GM18861 (cell line): Measurements from ENCODE around the gene PLEKHB1.

ENCODE experiments used
- ATAC-seq: cut with Tn5 transposase; IDR thresholded peaks from one replicate; pipeline ENCODE4 v1.9.1; 2021; ENCODE audit not compliant: unreplicated experiment

PLEKHB1 gene, protein sequence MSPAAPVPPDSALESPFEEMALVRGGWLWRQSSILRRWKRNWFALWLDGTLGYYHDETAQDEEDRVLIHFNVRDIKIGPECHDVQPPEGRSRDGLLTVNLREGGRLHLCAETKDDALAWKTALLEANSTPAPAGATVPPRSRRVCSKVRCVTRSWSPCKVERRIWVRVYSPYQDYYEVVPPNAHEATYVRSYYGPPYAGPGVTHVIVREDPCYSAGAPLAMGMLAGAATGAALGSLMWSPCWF

DNA sequence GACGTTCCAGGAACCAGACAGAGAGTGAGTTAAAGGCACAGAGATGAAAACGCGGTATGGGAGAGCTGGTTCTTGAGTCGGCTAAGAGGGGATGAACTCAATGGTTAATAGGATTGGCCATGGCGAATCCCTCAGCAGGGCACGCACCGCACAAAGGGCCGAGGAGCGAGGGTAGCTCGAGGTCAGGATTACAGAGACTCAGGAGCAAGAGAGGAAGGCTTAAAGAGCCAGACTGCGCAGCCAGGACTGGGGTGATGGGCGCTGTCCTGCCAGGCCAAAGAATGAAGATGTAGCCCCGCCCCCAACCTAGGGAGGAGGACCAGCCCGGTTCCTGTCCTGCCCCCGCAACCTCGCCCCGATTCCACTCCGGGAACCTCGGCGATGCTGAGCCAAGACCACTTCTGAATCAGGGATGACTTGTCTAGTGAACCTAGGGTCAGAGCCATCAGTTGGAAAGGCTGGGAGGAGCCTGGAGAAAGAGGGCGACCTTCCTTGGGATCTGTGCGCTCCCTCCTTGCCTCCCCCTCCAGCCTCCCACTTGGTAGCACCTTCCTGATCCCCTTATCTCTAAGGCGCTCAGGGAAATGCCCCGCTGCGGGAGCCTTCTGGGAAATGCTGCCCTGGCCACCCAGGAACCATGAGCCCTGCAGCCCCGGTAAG lies at the start of gene PLEKHB1:
Gene PLEKHB1, plus strand, starts transcription at position 610 of the 660 bp plus-strand sequence. Its CDS starts 28 bp downstream, at position 638.
- no peak for ATAC-seq

DNA sequence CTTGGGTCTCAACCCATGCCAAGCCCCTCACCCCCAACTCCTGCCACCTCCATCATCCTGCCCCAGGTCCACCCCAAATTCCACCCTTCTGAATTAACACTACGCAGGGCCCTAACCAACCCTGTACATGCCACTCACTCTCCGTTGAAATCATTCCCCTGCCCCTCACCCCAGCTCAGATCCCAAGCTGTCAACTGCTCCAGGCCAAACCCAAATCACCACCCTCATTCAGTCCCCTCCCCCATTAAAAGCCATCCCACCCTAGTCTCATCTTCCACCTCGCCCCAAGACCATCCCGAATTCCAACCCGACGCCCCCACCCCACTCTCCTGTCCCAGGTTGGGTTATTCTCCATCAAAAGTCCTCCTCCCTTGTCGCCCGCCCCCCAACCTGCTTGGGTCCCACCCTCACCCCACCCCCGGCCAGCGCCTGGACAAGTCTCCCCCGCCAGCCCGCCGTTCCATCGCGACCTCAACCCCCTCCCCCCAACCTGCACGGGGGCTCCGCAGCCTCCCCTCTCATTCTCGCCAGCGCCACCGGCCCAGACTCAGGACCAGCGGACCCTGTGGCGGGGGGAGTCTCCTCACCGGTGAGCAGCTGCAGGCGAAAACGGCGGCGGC lies 48.9 kb upstream of the PLEKHB1 start:
- ATAC-seq = no peak

DNA sequence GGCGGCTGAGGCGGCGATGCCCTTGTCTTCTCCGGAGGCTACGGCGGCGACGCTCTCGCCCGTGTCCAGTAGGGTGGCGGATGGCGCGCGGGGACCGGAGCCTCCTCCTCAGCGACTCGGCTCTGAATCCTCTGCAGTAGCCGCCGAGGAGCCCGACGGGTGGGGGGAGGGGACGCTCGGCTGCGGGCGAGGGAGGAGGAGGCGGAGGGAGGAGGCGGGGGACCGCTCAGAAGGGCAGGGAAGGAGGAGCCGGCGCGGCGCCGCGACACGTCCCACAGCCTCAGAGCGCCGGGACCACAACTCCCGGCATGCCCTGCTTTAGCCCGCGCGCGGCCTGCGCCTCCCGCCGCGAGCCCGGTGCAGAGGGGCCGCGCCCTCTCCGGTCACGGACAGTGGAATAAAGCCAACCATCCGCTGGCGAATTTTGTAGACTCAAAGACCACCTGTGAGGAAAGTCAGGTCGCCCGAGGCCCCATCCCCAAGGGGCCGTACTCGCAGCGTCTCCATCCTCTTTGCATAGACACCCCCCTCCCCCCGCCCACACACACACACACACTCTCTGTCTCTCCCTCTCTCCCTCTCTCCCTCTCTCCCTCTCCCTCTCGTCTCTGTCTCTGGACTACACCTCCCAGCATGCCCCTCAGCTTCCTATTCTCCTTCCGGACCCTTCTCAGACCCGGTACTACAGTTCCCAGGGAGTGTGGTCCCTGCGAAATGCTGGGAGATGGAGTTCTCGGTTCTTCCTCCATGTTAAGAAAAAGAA lies 48.2 kb upstream of the PLEKHB1 start, which contains the start of gene FAM168A:
Gene FAM168A, minus strand, starts transcription at position 157 of the 763 bp plus-strand sequence. CDS start 129,638 bp downstream, outside the sequence.
- peak; percentile 84 for ATAC-seq

DNA sequence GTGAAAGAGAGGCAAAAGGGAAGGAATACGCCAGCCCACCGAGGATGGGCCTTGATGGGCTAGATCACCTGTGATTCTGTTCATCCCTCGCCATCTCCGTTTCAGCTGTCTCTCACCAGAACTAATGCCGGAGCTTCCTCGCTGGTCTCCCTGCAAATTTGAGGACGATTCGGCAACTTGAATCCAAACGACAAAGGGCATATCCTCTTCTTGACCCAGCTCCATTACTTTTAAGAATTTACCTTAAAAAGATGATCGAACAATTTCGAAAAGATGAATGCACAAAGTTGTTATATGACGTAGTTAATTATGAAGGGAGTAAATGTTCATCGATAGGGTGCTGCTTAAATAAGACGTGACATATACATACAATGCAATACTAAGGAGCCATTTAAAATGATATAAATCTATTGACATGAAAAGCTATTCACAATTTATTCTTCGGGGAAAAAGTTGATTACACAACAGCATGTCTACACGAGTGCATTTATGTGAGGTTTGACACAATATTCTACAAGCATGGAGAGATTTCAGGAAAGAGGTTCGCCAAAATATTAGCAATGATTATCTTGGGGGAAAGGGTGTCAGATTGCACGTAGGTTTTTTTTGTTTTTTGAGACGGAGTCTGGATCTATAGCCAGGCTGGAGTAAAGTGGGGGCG lies 47.5 kb upstream of the PLEKHB1 start:
- no peak for ATAC-seq

DNA sequence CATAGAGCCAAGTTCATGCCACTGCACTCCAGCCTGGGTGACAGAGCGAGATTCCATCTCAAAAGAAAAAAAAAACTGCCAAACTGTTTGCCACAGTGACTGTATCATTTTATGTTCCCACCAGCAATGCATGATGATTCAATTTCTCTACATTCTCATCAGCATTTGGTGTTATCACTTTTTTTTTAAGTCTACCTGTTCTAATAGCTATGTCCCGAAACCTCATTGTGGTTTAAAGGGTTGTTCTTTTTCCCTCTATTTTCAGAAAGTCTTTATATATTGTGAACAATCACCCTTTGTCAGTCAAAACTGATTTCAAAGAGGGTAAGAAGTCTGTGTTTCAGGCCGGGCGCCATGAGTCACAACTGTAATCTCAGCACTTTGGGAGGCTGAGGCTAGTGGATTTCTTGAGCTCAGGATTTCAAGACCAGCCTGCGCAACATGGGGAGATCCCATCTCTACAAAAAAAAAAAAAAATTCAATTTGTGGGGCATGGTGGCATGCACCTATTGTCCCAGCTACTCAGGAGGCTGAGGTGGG lies 33.7 kb upstream of the PLEKHB1 start:
- ATAC-seq = no peak

DNA sequence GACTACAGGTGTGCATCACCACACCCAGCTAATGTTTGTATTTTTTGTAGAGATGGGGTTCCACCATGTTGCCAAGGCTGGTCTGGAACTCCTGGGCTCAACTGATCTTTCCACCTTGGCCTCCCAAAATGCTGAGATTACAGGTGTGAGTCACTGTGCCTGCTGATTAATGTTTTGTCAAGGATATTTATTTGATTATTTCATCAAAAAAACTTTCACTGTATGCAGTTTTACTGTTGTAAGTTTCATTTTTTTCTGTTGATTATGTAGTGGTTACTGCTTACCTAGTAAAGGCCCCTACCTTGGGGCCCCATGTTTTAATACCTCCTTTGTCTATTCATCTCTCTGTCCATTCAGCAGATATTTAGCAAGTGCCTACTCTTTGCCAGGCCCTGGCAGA lies 31.8 kb upstream of the PLEKHB1 start:
- no peak for ATAC-seq

DNA sequence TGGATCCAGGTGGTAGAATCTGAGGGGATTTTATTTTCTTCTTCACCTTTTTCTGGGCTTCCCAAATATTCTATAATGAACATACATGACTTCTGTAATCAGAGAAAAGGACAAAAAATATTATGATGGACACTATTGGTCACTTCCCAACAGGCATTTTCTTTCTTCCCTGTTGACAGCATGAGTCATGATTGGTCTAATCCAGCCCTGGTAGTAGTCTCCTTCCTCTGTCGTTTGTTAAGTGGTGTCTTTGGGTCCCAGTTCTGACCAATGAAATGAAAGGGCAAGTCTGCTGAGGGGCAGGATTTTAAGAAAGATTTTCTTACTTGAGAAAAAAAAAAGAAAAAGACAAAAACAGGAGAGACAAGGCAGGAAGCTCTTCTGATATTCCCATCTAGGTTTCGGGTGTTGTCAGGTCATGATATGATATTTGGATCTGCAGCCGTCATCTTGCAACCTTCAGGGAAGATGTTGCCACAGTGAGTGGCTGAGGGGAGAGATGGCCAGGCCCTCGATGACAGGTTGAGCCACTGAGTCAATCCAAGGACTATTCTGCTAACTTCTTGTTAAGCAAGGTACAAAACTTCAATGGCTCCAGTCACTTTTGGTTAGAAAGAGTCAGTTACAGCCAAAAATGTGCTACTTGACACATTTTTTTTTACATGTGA lies 23.3 kb upstream of the PLEKHB1 start:
- no peak for ATAC-seq

DNA sequence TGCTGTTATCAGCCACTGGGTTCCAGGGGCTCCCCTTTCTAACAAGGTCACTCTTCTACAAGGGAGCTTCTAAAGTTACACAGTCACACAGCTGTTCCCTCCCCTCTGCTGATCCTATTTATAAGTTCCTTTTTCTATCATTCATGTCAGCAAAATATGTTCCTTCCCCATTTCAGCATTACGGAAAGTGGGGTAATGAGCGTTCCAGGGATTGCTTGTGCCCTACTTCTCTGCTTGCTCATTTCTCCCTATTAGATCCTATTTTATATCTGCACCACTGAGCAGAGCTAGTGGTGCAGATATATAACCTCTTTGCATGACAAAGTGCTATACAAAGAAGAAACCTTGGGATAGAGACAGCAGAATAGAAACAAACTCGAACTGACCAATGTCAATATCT lies 22.7 kb upstream of the PLEKHB1 start:
- no peak for ATAC-seq

DNA sequence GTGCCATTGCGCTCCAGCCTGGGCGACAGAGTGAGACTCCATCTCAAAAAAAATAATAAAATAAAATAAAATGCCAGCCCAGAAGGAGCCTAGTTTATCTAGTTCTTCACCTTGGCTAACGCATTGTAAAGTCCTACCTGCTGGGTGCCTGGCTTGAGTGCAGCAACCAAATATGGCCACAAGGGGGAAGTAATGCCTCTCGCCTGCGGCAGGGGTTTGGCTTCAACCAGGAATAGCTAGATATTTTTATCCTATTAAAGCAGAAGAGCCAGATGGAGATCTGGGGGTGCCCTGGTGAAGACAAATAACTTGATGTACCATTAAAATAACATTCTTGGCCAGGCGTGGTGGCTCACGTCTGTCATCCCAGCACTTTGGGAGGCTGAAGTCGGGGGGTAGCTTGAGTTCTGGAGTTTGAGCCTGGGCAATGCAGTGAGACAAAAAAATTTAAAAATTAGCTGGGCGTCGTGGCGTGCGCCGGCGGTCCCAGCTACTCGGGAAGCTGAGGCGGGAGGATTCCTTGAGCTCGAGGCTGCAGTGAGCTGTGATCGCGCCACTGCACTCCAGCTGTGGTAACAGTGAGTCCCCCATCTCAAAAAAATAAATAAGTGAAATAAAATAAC lies 20.6 kb upstream of the PLEKHB1 start:
- no peak for ATAC-seq

DNA sequence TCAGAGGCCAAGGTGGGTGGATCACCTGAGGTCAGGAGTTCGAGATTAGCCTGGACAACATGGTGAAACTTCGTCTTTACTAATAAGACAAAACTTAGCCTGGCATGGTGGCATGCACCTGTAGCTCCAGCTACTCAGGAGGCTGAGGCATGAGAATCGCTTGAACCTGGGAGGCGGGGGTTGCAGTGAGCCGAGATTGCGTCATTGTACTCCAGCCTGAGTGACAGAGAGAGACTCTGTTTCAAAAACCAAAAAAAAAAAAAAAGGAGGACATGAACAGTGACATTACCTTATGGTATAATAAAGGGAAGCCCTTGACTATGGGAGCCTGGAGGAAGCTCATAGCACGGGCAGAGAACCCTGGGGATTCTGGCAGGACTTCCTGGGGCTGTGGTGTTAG lies 16.5 kb upstream of the PLEKHB1 start:
- no peak for ATAC-seq

DNA sequence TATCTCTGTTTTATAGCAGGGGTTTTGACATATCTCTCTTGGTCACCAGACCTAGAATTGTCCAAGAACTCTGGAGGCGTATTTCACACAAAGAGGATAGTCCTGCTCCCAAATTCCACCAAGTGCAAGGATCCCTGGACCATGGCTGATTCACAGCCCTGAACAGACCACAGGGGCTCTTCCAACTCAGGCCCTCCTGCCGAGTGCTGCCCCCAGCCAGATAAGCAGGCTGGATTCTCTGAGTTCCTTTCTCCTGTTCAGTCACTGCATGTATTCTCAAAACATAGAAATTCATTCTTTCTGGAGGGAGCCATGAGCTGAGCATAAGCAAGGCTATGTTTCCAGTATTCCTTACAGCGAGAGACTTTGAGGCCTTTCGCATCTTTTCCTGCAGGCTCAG lies 13.4 kb upstream of the PLEKHB1 start:
- ATAC-seq = no peak

DNA sequence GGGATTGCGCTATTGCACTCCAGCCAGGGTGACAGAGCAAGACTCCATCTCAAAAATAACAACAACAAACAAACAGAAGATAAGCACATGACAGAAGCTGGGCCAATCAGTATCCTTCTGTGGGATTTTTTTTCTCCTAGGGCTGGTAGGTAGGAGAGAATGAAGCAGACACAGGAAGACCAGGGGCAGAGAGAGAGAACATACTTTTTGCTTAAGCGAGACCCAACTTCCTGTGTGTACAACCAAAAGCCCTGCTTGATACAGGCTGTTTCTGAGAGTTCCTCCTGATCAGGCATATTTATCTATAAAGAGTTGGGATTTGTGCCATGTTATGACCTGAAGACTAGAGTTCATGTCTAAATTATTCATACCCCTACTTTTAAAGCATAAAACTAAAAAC lies 12.4 kb upstream of the PLEKHB1 start:
- no peak for ATAC-seq

DNA sequence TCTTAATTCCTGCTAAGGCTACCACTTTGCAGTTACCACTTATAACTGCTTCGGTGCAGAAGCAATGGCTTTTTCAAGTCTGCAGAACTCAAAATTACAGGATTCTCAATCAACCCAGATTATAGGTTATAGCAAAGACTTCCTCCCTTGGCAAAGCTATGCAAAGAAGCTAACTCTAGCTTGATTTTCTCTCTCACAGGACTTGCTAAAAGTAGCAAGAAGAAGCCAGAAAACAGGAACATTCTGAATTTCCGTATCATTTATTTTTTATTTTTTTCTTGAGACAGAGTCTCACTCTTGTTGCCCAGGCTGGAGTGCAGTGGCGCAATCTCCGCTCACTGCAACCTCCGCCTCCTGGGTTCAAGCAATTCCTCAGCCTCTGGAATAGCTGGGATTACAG lies 10.7 kb upstream of the PLEKHB1 start:
- ATAC-seq = no peak

DNA sequence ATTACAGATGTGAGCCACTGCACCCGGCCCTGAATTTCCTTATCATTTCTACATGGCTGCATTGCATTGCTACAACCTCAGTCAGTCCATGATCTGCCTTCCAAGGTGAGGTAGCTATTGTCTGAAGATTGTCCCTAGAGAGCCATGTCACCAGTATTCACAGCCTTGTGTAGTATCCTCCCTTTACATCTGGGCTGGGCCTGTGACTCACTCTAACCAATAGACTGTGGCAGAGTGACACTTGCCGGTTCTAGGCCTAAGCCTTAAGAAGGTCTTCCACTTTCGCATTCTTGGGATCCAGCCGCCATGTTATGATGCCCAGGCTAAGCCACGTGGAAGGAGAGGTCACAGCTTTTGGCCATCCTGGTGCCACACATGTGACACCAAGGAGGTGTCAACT lies 10.1 kb upstream of the PLEKHB1 start:
- ATAC-seq = no peak

DNA sequence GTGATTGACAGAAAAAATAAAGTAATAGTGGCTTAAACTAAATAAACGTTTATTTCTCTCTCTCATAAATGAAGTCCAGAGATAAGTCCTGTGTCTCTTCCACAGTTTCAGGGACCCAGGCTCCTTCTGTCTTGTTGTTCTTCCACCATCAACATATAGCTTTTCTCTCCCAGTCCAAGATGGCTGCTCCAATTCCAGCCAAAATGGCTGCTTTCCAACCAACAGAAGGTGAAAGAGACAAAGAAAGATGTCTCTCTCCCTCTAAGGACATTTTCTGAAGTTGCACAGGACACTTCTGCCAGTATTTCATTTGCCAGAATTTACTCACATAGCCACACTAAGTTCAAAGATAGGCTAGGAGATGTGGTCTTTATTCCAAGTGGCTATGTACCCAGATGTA lies 9.4 kb upstream of the PLEKHB1 start:
- no peak for ATAC-seq

DNA sequence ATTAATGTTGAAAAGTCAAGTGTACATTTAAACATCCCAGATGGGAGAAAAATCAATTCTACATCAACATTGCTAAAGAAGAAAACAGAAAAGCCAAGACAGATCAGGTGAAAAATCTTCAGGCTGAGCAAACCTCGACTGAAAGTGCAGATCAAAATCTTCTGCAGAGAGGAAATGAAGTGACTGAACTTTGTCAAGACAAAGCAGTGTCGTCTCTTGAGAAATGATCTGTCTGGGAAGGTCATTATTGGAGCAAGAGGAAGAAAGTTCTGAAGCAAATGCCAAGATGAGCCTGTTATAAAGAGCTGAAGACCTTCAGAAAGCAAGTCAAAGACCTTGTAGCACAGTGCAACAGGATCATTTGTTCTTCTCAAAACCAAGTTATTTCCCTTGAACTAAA lies 5.8 kb upstream of the PLEKHB1 start:
- ATAC-seq = no peak

DNA sequence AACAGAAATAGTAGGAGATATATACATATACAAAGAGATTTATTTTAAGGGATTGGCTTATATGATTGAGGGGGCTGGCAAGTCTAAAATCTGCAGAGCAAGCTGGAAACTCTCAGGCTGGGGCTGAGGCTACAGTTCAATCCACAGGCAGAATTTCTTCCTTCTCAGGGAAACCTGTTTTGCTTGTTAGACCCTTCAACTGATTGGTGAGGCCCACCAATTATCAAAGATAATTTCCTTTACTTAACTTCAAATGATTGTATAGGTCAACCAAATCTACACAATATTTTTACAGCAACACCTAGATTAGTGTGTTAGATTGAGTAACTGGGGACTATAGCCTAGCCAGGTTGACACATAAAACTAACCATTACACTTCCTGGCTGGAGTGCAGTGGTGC lies 4.7 kb upstream of the PLEKHB1 start:
- ATAC-seq = no peak

DNA sequence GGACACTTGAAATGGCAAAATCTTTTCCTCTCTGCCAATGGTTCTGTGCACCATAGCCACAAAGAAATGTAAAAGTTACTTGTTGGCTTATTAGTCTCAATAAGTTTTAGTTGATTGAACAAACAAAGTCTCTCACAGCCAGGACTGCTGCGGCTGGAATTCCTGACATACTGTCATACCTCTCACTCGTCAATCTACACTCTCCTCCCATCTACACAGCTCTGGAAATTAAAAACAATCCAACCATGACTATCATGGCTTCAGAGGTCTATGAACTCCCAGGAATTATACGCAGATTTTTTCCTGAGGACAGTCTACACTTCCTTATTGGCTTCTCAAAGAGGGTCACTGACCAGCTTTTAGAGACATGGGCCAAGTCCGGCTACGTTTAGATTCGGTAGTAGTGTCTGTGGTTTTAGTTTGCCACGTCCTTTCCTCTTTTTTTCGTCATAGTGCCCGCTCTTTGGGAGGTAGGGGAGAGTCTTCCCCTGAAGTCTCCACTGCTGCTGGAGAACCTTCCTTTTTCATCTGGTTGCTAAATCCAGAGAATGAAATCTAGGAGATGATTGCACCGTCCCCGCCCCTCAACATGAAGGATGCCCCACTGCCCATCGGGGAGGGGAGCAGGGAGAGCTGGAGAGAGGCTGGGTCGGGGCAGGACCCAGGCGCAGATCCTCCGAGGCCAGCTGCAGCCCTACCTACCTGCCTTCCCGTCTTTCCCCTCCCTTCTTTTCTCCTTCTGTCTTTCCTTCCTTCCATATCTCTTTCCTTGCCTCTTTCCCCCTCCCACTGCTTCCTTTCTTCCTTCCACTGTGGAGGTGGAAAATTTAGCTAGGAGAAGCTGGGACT lies 1.0 kb upstream of the PLEKHB1 start:
- ATAC-seq = no peak
